Endothelial cell of umbilical vein (primary cell): ENCODE data around the gene PSME3IP1. TPM values are rescaled to one million over a fixed set of nuclear protein-coding genes. Genes with fewer than 3 reads are reported as not detected.

Experiments
- BruUV-seq: library from RNA; stranded (reverse); fragments of 400-500 nt; replicated peaks from 2 replicates; lab custom pipeline; 2021; lab: Mats Ljungman, UMichigan
- CTCF ChIA-PET: fragments of 300-600, 350-600 bp; sonication (Branson Sonifier 250); formaldehyde crosslinking; loops from one replicate; lab custom pipeline; 2021; ENCODE audit warnings: antibody characterized with exemption, inconsistent platforms; lab: Charles Lee
- POLR2A ChIA-PET: fragments of 300-600, 350-600 bp; sonication (Branson Sonifier 250); formaldehyde crosslinking; loops from one replicate; lab custom pipeline; 2021; ENCODE audit warnings: antibody characterized with exemption, inconsistent platforms; lab: Charles Lee
- DNase-seq: peaks from one replicate; pipeline ENCODE4 v3.0.0-alpha.2; 2011; ENCODE audit warnings: low read depth, low spot score
- FAIRE-seq: peaks from 2 replicates; lab custom pipeline; 2011; peaks lifted over from hg19 to GRCh38; lab: Jason Lieb, UNC
- H2AFZ ChIP-seq: 2 replicates; pipeline ENCODE4 v1.6.0; 2012; ENCODE audit warnings: low read depth, low read length, control low read depth, inconsistent platforms
- H3K27ac ChIP-seq: 2 replicates; pipeline ENCODE4 v1.5.1; 2011; ENCODE audit warnings: low read depth, mild to moderate bottlenecking, control low read depth, low read length, moderate library complexity; ENCODE audit not compliant: insufficient read depth
- H3K27me3 ChIP-seq, 2 experiments: 2 replicates each; pipeline versions ENCODE4 v1.6.0 to v1.6.1; 2011; ENCODE audit warnings: low read length in 2 of 2, mixed read lengths in 1 of 2; ENCODE audit not compliant: control insufficient read depth in 2 of 2, insufficient read depth in 2 of 2
- H3K36me3 ChIP-seq, 2 experiments: 2 replicates in 1 of 2; 3 replicates in 1 of 2; pipeline ENCODE4 v1.5.1; 2011; ENCODE audit warnings: low read length in 2 of 2, mild to moderate bottlenecking in 1 of 2, moderate library complexity in 1 of 2; ENCODE audit not compliant: control insufficient read depth in 2 of 2, insufficient read depth in 2 of 2; ENCODE audit errors: extremely low read depth in 1 of 2
- H3K4me1 ChIP-seq: 3 replicates; pipeline ENCODE4 v1.5.1; 2011; ENCODE audit warnings: mild to moderate bottlenecking, low read length; ENCODE audit not compliant: control insufficient read depth, insufficient read depth; ENCODE audit errors: extremely low read depth
- H3K4me2 ChIP-seq: 2 replicates; pipeline ENCODE4 v1.6.1; 2011; ENCODE audit warnings: low read length, control low read depth, mixed read lengths; ENCODE audit not compliant: insufficient read depth
- H3K4me3 ChIP-seq, 3 experiments: fragments of 200-600 bp in 1 of 3; sonication (generic), shearing (Covaris generic) in 1 of 3; replicated peaks in 1 of 3; 2 replicates each; pipeline ENCODE4 v1.5.1; 2011 to 2016; ENCODE audit warnings: control low read depth in 3 of 3, low read length in 3 of 3, mild to moderate bottlenecking in 2 of 3, inconsistent platforms in 1 of 3, low read depth in 1 of 3, moderate library complexity in 1 of 3; ENCODE audit not compliant: insufficient read depth in 1 of 3
- H3K79me2 ChIP-seq: 2 replicates; pipeline ENCODE4 v1.6.0; 2012; ENCODE audit warnings: low read length, inconsistent platforms; ENCODE audit not compliant: control insufficient read depth, insufficient read depth
- H3K9ac ChIP-seq: replicated peaks from 2 replicates; pipeline ENCODE3; 2011; ENCODE audit warnings: low read length, control low read depth; ENCODE audit not compliant: insufficient read depth; ENCODE audit errors: extremely low read depth
- H3K9me1 ChIP-seq: replicated peaks from 3 replicates; pipeline ENCODE4 v1.6.0; 2011; ENCODE audit warnings: mild to moderate bottlenecking, low read length; ENCODE audit not compliant: control insufficient read depth, insufficient read depth; ENCODE audit errors: extremely low read depth
- H3K9me3 ChIP-seq: replicated peaks from 2 replicates; pipeline ENCODE4 v1.5.1; 2012; ENCODE audit warnings: low read length, inconsistent platforms; ENCODE audit not compliant: control insufficient read depth, insufficient read depth
- H4K20me1 ChIP-seq: replicated peaks from 2 replicates; pipeline ENCODE3; 2011; ENCODE audit warnings: mild to moderate bottlenecking, low read length; ENCODE audit not compliant: control insufficient read depth, insufficient read depth; ENCODE audit errors: extremely low read depth
- EZH2 ChIP-seq: IDR thresholded peaks from 2 replicates; pipeline ENCODE4 v1.6.1; 2012; ENCODE audit warnings: borderline replicate concordance, low read depth, mild to moderate bottlenecking, moderate library complexity, low read length, inconsistent platforms; ENCODE audit not compliant: severe bottlenecking
- FOS ChIP-seq: IDR thresholded peaks from 2 replicates; pipeline ENCODE4 v1.6.1; 2011; ENCODE audit warnings: mild to moderate bottlenecking, low read length, moderate library complexity, borderline replicate concordance; ENCODE audit not compliant: insufficient read depth
- GATA2 ChIP-seq: IDR thresholded peaks from 2 replicates; pipeline ENCODE4 v1.7.0; 2011; ENCODE audit warnings: low read depth, mild to moderate bottlenecking, moderate library complexity, mixed read lengths, low read length; ENCODE audit not compliant: insufficient read length, insufficient read depth
- JUN ChIP-seq: IDR thresholded peaks from 2 replicates; pipeline ENCODE4 v1.6.1; 2011; ENCODE audit warnings: borderline replicate concordance, low read depth; ENCODE audit not compliant: insufficient read length, insufficient read depth
- MYC ChIP-seq: IDR thresholded peaks from one replicate; pipeline ENCODE4 v1.6.1; 2011; ENCODE audit warnings: mild to moderate bottlenecking, low read depth, low read length
- POLR2A ChIP-seq: IDR thresholded peaks from 2 replicates; pipeline ENCODE4 v1.6.1; 2012; ENCODE audit warnings: low read depth, mild to moderate bottlenecking, control low read depth, low read length
- POLR2AphosphoS5 ChIP-seq: IDR thresholded peaks from 2 replicates; pipeline ENCODE4 v1.6.1; 2012; ENCODE audit warnings: low read depth, mild to moderate bottlenecking, control low read depth, low read length, moderate library complexity; ENCODE audit not compliant: insufficient read depth
- dilution Hi-C: fragments of 300-500 bp; cut with MboI; formaldehyde crosslinking; loops from one replicate; pipeline ENCODE4 v1.15.0; 2019; ENCODE audit warnings: low sequenced_read_pairs; ENCODE audit not compliant: extremely low pct_ligation_motif_present
- intact Hi-C: fragments of 100-400 bp; cut with micrococcal nuclease; formaldehyde crosslinking; loops from one replicate; pipeline ENCODE4 v1.10.0; 2022
- polyA plus RNA-seq, 4 experiments: library from polyadenylated mRNA; depleted of rRNA in 3 of 4; stranded (reverse) in 3 of 4; unstranded in 1 of 4; fragments of >200 nt; gene quantifications; 2 replicates each; pipeline versions ENCODE4 v1.2.1 to v1.2.3, GENCODE V29; 2011 to 2012; ENCODE audit warnings: missing spikeins in 1 of 4
- total RNA-seq: library from RNA; stranded (reverse); gene quantifications from 2 replicates; pipeline ENCODE4 v1.2.3, GENCODE V29; 2021
- TF ChIP-seq, protein P1 (sequence below): IDR thresholded peaks from 2 replicates; pipeline ENCODE4 v1.6.1; 2011; ENCODE audit not compliant: insufficient read depth, insufficient read length
- TF ChIP-seq, protein P2 (sequence below), 2 donors: IDR thresholded peaks; 1 replicate in 1 of 2; 2 replicates in 1 of 2; pipeline ENCODE4 v1.5.1; 2011; ENCODE audit warnings: low read length in 2 of 2, mild to moderate bottlenecking in 2 of 2, moderate library complexity in 2 of 2, control low read depth in 1 of 2, inconsistent platforms in 1 of 2, low read depth in 1 of 2; ENCODE audit not compliant: insufficient read depth in 1 of 2; ENCODE audit errors: extremely low read depth in 1 of 2

Gene PSME3IP1
- total and polyA plus RNA-seq, 2 donors (not counting 3 experiments of a cell fraction or from before 2014, with no cell fraction given) = 86.2 to 91.8 TPM

DNA sequence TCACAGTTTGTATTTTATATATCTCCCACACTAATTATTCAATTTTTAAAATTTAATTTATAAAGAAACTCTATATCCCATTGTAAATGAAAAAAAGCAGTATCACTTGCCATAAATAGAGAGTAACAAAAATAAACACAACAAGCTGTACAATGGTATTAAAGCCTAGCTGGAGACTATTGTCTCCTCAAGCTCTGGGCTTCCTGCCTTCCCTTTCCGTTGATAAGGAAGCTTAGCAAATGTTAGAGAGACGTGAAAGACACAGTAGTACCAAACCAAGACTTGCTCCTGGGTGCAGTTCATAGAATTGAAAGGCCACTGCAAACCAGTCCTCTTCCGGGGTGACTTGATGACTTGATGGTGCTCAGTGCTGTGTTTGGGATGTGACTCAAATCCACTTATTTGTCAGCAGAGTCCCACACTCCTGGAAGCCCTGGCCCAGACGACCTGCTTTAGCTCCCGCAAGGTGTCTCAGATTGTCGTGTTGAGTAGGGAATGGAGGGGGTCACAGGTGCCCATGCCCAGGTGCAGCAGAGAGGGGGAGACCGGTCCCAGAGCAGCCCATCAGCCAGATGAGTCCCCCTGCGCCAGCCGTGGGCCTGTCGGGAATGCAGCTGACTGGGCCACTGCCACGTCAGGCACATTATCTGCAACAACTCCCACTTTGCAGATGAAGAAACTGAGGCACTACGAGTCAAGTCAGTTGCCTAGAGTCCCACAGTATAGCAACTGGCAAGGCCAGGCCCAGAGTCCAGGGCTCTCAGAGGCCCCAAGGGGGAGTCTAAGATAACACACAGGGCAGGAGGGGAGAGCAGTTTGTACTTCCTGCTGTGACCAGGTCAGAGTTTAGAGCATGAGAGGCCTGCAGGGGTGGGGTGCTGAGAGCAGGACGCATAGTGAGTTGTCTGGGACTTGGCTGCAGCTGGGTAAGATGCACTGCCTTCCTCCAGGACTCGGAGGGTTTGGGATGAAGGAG, 40.5 kb downstream of the PSME3IP1 start:
- Histone ChIP-seq H3K27me3 (no peaks in the 10 kb centered on the region), H3K9me3 (no peaks in the 10 kb centered on the region), H3K79me2 (no peaks in the 10 kb centered on the region), H3K9ac (no peak overlapping the region), H3K4me1 (peaks cover 57% of the 10 kb centered on the region), H3K4me3 (no peak overlapping the region), H3K36me3 (no peaks in the 10 kb centered on the region), H2AFZ (no peak overlapping the region), H3K4me2 (peak overlapping the region; percentile 66), H3K27ac (peak overlapping the region; percentile 56), H3K9me1 (no peaks in the 10 kb centered on the region), H4K20me1 (no peaks in the 10 kb centered on the region)
- peak; percentile 6 for TF ChIP-seq POLR2AphosphoS5
- no peak for TF ChIP-seq FOS
- peak; percentile 14 for TF ChIP-seq GATA2
- TF ChIP-seq POLR2A = peak; percentile 26
- no peak for TF ChIP-seq EZH2
- POLR2A ChIA-PET = no interaction called here
- dilution Hi-C loops = loop anchor here (5.0 kb wide), 1 partner anchor 37 kb away; no protein-coding TSS in a partner anchor
- peak; percentile 83 for FAIRE-seq
- BruUV-seq = no TSS peak
- DNase-seq = peak; percentile 74
- intact Hi-C loops = loop anchor here (2.0 kb wide), 2 partner anchors 41 to 53 kb away; partner anchors contain the start of genes CPNE2, PSME3IP1 and RSPRY1
- CTCF ChIA-PET = interaction anchor here (0.7 to 4.2 kb wide), 9 partner anchors 11 to 352 kb away, joined by 3 to 53 read pairs (median 4); partner anchors contain the start of genes CPNE2 and NLRC5

DNA sequence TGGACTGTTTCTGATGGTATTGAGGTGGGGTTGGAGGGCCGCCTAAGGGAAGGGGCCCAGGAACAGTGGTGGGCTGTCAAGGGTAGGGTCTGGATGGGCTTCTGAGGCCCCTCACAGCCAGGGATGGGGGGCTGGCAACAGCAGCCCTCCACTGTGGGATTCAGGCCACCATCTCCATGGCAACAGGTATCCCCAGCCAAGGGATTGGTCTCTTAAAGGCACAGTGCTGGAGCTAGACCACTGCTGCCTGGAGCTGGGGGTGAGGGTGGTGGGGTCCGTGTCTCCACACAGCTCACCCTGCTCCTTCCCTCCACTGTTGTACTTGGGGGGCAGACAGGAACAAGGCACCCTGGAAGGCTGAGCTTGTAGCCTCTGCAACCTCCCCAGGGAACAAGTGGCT, 41.8 kb downstream of the PSME3IP1 start:
- dilution Hi-C loops = no loop called here
- BruUV-seq = no TSS peak
- CTCF ChIA-PET = interaction anchor here (1.3 to 4.2 kb wide), 4 partner anchors 10 to 155 kb away, joined by 3 to 53 read pairs (median 6); partner anchors contain the start of genes CPNE2 and NLRC5

More for the DNA sequence above, 41.8 kb downstream of the PSME3IP1 start:
- Histone ChIP-seq H3K79me2 (no peaks in the 10 kb centered on the region), H3K27ac (no peak overlapping the region), H3K4me3 (no peak overlapping the region), H3K27me3 (no peaks in the 10 kb centered on the region), H3K36me3 (no peaks in the 10 kb centered on the region), H2AFZ (no peak overlapping the region), H3K9me3 (no peaks in the 10 kb centered on the region), H3K9me1 (no peaks in the 10 kb centered on the region), H3K4me1 (peaks cover 66% of the 10 kb centered on the region), H3K4me2 (no peak overlapping the region), H4K20me1 (no peaks in the 10 kb centered on the region), H3K9ac (no peak overlapping the region)
- POLR2A ChIA-PET = no interaction called here
- no peak for FAIRE-seq
- intact Hi-C loops = no loop called here
- no peak for DNase-seq
- TF ChIP-seq, protein P1, sequence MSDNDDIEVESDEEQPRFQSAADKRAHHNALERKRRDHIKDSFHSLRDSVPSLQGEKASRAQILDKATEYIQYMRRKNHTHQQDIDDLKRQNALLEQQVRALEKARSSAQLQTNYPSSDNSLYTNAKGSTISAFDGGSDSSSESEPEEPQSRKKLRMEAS = no peak
- TF ChIP-seq POLR2AphosphoS5 = no peak
- TF ChIP-seq POLR2A = no peak
- TF ChIP-seq GATA2 = no peak
- TF ChIP-seq, protein P2, sequence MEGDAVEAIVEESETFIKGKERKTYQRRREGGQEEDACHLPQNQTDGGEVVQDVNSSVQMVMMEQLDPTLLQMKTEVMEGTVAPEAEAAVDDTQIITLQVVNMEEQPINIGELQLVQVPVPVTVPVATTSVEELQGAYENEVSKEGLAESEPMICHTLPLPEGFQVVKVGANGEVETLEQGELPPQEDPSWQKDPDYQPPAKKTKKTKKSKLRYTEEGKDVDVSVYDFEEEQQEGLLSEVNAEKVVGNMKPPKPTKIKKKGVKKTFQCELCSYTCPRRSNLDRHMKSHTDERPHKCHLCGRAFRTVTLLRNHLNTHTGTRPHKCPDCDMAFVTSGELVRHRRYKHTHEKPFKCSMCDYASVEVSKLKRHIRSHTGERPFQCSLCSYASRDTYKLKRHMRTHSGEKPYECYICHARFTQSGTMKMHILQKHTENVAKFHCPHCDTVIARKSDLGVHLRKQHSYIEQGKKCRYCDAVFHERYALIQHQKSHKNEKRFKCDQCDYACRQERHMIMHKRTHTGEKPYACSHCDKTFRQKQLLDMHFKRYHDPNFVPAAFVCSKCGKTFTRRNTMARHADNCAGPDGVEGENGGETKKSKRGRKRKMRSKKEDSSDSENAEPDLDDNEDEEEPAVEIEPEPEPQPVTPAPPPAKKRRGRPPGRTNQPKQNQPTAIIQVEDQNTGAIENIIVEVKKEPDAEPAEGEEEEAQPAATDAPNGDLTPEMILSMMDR (IDR thresholded peaks at IDR 0.05; ENCODE audit: extremely low read depth in 1 of 2, insufficient read depth in 1 of 2, low read depth in 1 of 2, low read length in 2 of 2) = no peak
- no peak for TF ChIP-seq JUN
- no peak for TF ChIP-seq EZH2
- no peak for TF ChIP-seq FOS
- TF ChIP-seq MYC = no peak
